Measurements from ENCODE around the gene NAALADL2.

NAALADL2 gene

GRCh38 chr3:174857301-174857700 lies 1.8 kb upstream of the NAALADL2 start:
- Histone ChIP-seq H3K27me3 (ENCODE audit: control insufficient read depth, insufficient read depth, low read length) (no peaks in the 10 kb centered on the region), H3K9me3 (ENCODE audit: control insufficient read depth, insufficient read depth, low read depth, low read length) (no peaks in the 10 kb centered on the region), H3K4me1 (ENCODE audit: control insufficient read depth, insufficient read depth, low read length) (peaks cover 8% of the 10 kb centered on the region; the same call in 1 of the 2 replicates), H3K9ac (ENCODE audit: low read length) (no peak overlapping the region), H3K27ac (ENCODE audit: low read depth, low read length) (no peak overlapping the region), H3K36me3 (ENCODE audit: control insufficient read depth, insufficient read depth, low read length) (no peaks in the 10 kb centered on the region), H3K4me3 (ENCODE audit: low read depth, low read length) (no peak overlapping the region)

- H3K4me1 ChIP-seq (ENCODE audit: control insufficient read depth, insufficient read depth, low read length), result peaks cover 8% of the 10 kb centered on the region; the same call in 1 of the 2 replicates
- no peaks in the 10 kb centered on the region for H3K9me3 ChIP-seq (ENCODE audit: control insufficient read depth, insufficient read depth, low read depth, low read length)
- H3K27ac ChIP-seq (ENCODE audit: low read depth, low read length), result no peak overlapping the region
- H3K4me3 ChIP-seq (ENCODE audit: low read depth, low read length), result no peak overlapping the region
- H3K9ac ChIP-seq (ENCODE audit: low read length), result no peak overlapping the region
- H3K36me3 ChIP-seq (ENCODE audit: control insufficient read depth, insufficient read depth, low read length), result no peaks in the 10 kb centered on the region
- no peaks in the 10 kb centered on the region for H3K27me3 ChIP-seq (ENCODE audit: control insufficient read depth, insufficient read depth, low read length)
These were observed 781 bp upstream of the NAALADL2 start for GRCh38 chr3:174858353-174858752.

- Histone ChIP-seq H3K9ac (ENCODE audit: low read length) (no peak overlapping the region), H3K4me3 (ENCODE audit: low read depth, low read length) (no peak overlapping the region), H3K27me3 (ENCODE audit: control insufficient read depth, insufficient read depth, low read length) (no peaks in the 10 kb centered on the region), H3K36me3 (ENCODE audit: control insufficient read depth, insufficient read depth, low read length) (no peaks in the 10 kb centered on the region), H3K4me1 (ENCODE audit: control insufficient read depth, insufficient read depth, low read length) (peaks cover 8% of the 10 kb centered on the region; the same call in 1 of the 2 replicates), H3K27ac (ENCODE audit: low read depth, low read length) (no peak overlapping the region), H3K9me3 (ENCODE audit: control insufficient read depth, insufficient read depth, low read depth, low read length) (no peaks in the 10 kb centered on the region)
These were observed 622 bp downstream of the NAALADL2 start for GRCh38 chr3:174859756-174860155.

GRCh38 chr3:174862101-174862500 lies 3.0 kb downstream of the NAALADL2 start:
- peaks cover 8% of the 10 kb centered on the region; the same call in 1 of the 2 replicates for H3K4me1 ChIP-seq (ENCODE audit: control insufficient read depth, insufficient read depth, low read length)
- no peak overlapping the region for H3K4me3 ChIP-seq (ENCODE audit: low read depth, low read length)
- no peak overlapping the region for H3K9ac ChIP-seq (ENCODE audit: low read length)
- H3K27ac ChIP-seq (ENCODE audit: low read depth, low read length), result no peak overlapping the region
- H3K27me3 ChIP-seq (ENCODE audit: control insufficient read depth, insufficient read depth, low read length), result no peaks in the 10 kb centered on the region
- no peaks in the 10 kb centered on the region for H3K9me3 ChIP-seq (ENCODE audit: control insufficient read depth, insufficient read depth, low read depth, low read length)
- no peaks in the 10 kb centered on the region for H3K36me3 ChIP-seq (ENCODE audit: control insufficient read depth, insufficient read depth, low read length)

- Histone ChIP-seq H3K4me3 (ENCODE audit: low read depth, low read length) (no peak overlapping the region), H3K9me3 (ENCODE audit: control insufficient read depth, insufficient read depth, low read depth, low read length) (no peaks in the 10 kb centered on the region), H3K4me1 (ENCODE audit: control insufficient read depth, insufficient read depth, low read length) (peaks cover 8% of the 10 kb centered on the region; the same call in 1 of the 2 replicates), H3K27me3 (ENCODE audit: control insufficient read depth, insufficient read depth, low read length) (no peaks in the 10 kb centered on the region), H3K27ac (ENCODE audit: low read depth, low read length) (no peak overlapping the region), H3K9ac (ENCODE audit: low read length) (no peak overlapping the region), H3K36me3 (ENCODE audit: control insufficient read depth, insufficient read depth, low read length) (no peaks in the 10 kb centered on the region)
These were observed 3.5 kb downstream of the NAALADL2 start for GRCh38 chr3:174862666-174863065.

- Histone ChIP-seq H3K4me3 (ENCODE audit: low read depth, low read length) (no peak overlapping the region), H3K9me3 (ENCODE audit: control insufficient read depth, insufficient read depth, low read depth, low read length) (no peaks in the 10 kb centered on the region), H3K27ac (ENCODE audit: low read depth, low read length) (no peak overlapping the region), H3K9ac (ENCODE audit: low read length) (no peak overlapping the region), H3K4me1 (ENCODE audit: control insufficient read depth, insufficient read depth, low read length) (peaks cover 8% of the 10 kb centered on the region; the same call in 1 of the 2 replicates), H3K36me3 (ENCODE audit: control insufficient read depth, insufficient read depth, low read length) (no peaks in the 10 kb centered on the region), H3K27me3 (ENCODE audit: control insufficient read depth, insufficient read depth, low read length) (no peaks in the 10 kb centered on the region)
These were observed 4.4 kb downstream of the NAALADL2 start for GRCh38 chr3:174863488-174863887.

- Histone ChIP-seq H3K4me1 (ENCODE audit: control insufficient read depth, insufficient read depth, low read length) (no peaks in the 10 kb centered on the region), H3K4me3 (ENCODE audit: low read depth, low read length) (no peak overlapping the region), H3K9me3 (ENCODE audit: control insufficient read depth, insufficient read depth, low read depth, low read length) (no peaks in the 10 kb centered on the region), H3K9ac (ENCODE audit: low read length) (no peak overlapping the region), H3K27ac (ENCODE audit: low read depth, low read length) (no peak overlapping the region), H3K36me3 (ENCODE audit: control insufficient read depth, insufficient read depth, low read length) (no peaks in the 10 kb centered on the region), H3K27me3 (ENCODE audit: control insufficient read depth, insufficient read depth, low read length) (no peaks in the 10 kb centered on the region)
These were observed 10.3 kb downstream of the NAALADL2 start for GRCh38 chr3:174869448-174869847.

- no peak overlapping the region for H3K9ac ChIP-seq (ENCODE audit: low read length)
- H3K27ac ChIP-seq (ENCODE audit: low read depth, low read length), result no peak overlapping the region
- H3K36me3 ChIP-seq (ENCODE audit: control insufficient read depth, insufficient read depth, low read length), result no peaks in the 10 kb centered on the region
- H3K4me3 ChIP-seq (ENCODE audit: low read depth, low read length), result no peak overlapping the region
- peaks cover 5% of the 10 kb centered on the region; the same call in 1 of the 2 replicates for H3K4me1 ChIP-seq (ENCODE audit: control insufficient read depth, insufficient read depth, low read length)
- no peaks in the 10 kb centered on the region for H3K27me3 ChIP-seq (ENCODE audit: control insufficient read depth, insufficient read depth, low read length)
- no peaks in the 10 kb centered on the region for H3K9me3 ChIP-seq (ENCODE audit: control insufficient read depth, insufficient read depth, low read depth, low read length)
These were observed 14.9 kb downstream of the NAALADL2 start for GRCh38 chr3:174873832-174874657.

GRCh38 chr3:174882789-174883188 lies 23.7 kb downstream of the NAALADL2 start:
- H3K27me3 ChIP-seq (ENCODE audit: control insufficient read depth, insufficient read depth, low read length), result no peaks in the 10 kb centered on the region
- H3K27ac ChIP-seq (ENCODE audit: low read depth, low read length), result no peak overlapping the region
- H3K4me1 ChIP-seq (ENCODE audit: control insufficient read depth, insufficient read depth, low read length), result no peaks in the 10 kb centered on the region
- H3K9ac ChIP-seq (ENCODE audit: low read length), result no peak overlapping the region
- no peaks in the 10 kb centered on the region for H3K9me3 ChIP-seq (ENCODE audit: control insufficient read depth, insufficient read depth, low read depth, low read length)
- no peaks in the 10 kb centered on the region for H3K36me3 ChIP-seq (ENCODE audit: control insufficient read depth, insufficient read depth, low read length)
- no peak overlapping the region for H3K4me3 ChIP-seq (ENCODE audit: low read depth, low read length)

GRCh38 chr3:174883881-174884675 lies 24.9 kb downstream of the NAALADL2 start:
- H3K4me1 ChIP-seq (ENCODE audit: control insufficient read depth, insufficient read depth, low read length), result no peaks in the 10 kb centered on the region
- no peak overlapping the region for H3K4me3 ChIP-seq (ENCODE audit: low read depth, low read length)
- no peaks in the 10 kb centered on the region for H3K36me3 ChIP-seq (ENCODE audit: control insufficient read depth, insufficient read depth, low read length)
- H3K27me3 ChIP-seq (ENCODE audit: control insufficient read depth, insufficient read depth, low read length), result no peaks in the 10 kb centered on the region
- H3K9ac ChIP-seq (ENCODE audit: low read length), result no peak overlapping the region
- H3K9me3 ChIP-seq (ENCODE audit: control insufficient read depth, insufficient read depth, low read depth, low read length), result no peaks in the 10 kb centered on the region
- H3K27ac ChIP-seq (ENCODE audit: low read depth, low read length), result no peak overlapping the region

All from HUES6 (cell line).